Measurements from ENCODE around the gene ALOX5AP. TPM values are rescaled to one million over a fixed set of nuclear protein-coding genes. Genes with fewer than 3 reads are reported as not detected.

The ALOX5AP gene
- total RNA-seq, 1 experiment from 2014 or later: not detected

DNA sequence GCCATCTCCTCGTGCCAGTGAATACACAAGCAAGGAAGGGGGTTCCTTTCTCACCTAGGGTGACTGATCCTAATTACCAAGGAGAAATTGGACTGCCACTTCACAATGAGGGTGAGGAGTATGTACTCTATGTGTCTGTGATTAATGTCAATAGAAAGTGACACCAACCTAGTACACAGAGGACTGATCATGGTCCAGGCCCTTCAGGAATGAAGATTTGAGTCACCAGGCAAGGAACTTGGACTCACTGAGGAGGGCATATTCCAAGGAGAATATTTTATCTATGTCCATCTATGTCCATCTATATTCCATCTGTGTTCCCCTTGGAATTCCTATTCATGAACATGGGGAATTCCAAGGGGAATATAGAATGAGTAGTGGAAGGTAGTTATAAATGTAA, 9.2 kb upstream of the ALOX5AP start (continued):
- TF ChIP-seq, protein P1, sequence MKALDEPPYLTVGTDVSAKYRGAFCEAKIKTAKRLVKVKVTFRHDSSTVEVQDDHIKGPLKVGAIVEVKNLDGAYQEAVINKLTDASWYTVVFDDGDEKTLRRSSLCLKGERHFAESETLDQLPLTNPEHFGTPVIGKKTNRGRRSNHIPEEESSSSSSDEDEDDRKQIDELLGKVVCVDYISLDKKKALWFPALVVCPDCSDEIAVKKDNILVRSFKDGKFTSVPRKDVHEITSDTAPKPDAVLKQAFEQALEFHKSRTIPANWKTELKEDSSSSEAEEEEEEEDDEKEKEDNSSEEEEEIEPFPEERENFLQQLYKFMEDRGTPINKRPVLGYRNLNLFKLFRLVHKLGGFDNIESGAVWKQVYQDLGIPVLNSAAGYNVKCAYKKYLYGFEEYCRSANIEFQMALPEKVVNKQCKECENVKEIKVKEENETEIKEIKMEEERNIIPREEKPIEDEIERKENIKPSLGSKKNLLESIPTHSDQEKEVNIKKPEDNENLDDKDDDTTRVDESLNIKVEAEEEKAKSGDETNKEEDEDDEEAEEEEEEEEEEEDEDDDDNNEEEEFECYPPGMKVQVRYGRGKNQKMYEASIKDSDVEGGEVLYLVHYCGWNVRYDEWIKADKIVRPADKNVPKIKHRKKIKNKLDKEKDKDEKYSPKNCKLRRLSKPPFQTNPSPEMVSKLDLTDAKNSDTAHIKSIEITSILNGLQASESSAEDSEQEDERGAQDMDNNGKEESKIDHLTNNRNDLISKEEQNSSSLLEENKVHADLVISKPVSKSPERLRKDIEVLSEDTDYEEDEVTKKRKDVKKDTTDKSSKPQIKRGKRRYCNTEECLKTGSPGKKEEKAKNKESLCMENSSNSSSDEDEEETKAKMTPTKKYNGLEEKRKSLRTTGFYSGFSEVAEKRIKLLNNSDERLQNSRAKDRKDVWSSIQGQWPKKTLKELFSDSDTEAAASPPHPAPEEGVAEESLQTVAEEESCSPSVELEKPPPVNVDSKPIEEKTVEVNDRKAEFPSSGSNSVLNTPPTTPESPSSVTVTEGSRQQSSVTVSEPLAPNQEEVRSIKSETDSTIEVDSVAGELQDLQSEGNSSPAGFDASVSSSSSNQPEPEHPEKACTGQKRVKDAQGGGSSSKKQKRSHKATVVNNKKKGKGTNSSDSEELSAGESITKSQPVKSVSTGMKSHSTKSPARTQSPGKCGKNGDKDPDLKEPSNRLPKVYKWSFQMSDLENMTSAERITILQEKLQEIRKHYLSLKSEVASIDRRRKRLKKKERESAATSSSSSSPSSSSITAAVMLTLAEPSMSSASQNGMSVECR (CRISPR knock-in tag; IDR thresholded peaks at IDR 0.05; ENCODE audit: borderline replicate concordance): no peak
- no peak for TF ChIP-seq ESRRA (CRISPR knock-in tag; IDR thresholded peaks at IDR 0.05; ENCODE audit: borderline replicate concordance)
- TF ChIP-seq, protein P2, sequence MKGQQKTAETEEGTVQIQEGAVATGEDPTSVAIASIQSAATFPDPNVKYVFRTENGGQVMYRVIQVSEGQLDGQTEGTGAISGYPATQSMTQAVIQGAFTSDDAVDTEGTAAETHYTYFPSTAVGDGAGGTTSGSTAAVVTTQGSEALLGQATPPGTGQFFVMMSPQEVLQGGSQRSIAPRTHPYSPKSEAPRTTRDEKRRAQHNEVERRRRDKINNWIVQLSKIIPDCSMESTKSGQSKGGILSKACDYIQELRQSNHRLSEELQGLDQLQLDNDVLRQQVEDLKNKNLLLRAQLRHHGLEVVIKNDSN (CRISPR knock-in tag; IDR thresholded peaks at IDR 0.05): no peak
- no peak for TF ChIP-seq ZNF423 (CRISPR knock-in tag; IDR thresholded peaks at IDR 0.05)
- TF ChIP-seq, protein P3, sequence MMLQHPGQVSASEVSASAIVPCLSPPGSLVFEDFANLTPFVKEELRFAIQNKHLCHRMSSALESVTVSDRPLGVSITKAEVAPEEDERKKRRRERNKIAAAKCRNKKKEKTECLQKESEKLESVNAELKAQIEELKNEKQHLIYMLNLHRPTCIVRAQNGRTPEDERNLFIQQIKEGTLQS (CRISPR knock-in tag; conservative IDR thresholded peaks at IDR 0.05): no peak

DNA sequence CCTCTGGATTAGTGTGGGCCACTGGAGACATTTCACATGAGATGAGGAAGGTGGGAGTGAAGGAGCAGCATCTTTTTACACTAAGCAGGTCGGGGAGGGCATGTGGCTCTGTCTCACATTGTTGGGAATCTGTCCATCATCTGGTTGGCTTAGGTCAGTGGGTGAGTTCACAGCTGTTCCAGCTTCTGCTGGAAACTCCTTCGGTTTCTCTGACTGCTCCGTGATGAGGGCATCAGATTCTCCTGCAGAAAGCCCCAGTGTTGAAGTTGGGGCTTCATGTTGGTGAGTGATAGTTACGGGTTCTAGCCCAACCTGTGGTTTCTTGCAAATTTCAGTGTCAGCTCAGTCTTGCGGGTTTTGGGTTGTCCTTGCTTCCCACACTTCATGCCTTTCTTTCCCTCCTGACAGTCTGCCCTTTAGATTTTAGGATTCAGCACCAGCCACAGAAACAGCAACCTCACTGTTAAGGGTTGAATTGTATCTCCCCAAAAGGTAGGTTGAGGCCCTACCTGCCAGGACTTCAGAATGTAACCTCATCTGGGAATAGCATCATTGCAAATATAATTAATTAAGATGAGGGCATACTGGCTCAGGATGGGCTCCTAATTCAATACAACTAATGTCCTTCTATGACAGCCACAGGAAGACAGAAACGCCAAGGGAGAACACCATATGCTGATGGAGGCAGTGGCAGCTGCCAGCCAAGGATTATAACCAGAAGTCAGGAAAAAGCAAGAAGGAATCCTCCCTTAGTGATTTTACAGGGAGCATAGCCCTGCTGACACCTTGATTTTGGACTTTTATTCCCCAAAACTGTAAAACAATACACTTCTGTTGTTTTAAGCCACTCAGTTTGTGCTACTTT, 7.6 kb upstream of the ALOX5AP start:
- ChIA-PET POLR2A (no interaction called here), CTCF (no interaction called here)
- Mint-ChIP-seq H3K27me3 (ENCODE audit: low read depth) (no peaks in the 10 kb centered on the region), H3K36me3 (no peaks in the 10 kb centered on the region), H3K4me3 (no peak overlapping the region), H3K9me3 (no peaks in the 10 kb centered on the region), H3K4me1 (no peaks in the 10 kb centered on the region), H3K27ac (no peak overlapping the region)
- ATAC-seq (no peak), DNase-seq (ENCODE audit: low spot score) (no peak)
- TF ChIP-seq, protein P4, sequence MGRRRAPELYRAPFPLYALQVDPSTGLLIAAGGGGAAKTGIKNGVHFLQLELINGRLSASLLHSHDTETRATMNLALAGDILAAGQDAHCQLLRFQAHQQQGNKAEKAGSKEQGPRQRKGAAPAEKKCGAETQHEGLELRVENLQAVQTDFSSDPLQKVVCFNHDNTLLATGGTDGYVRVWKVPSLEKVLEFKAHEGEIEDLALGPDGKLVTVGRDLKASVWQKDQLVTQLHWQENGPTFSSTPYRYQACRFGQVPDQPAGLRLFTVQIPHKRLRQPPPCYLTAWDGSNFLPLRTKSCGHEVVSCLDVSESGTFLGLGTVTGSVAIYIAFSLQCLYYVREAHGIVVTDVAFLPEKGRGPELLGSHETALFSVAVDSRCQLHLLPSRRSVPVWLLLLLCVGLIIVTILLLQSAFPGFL (CRISPR knock-in tag; IDR thresholded peaks at IDR 0.05; ENCODE audit: borderline replicate concordance): no peak
- no peak for TF ChIP-seq CREM (CRISPR knock-in tag; IDR thresholded peaks at IDR 0.05)
- TF ChIP-seq, protein P5, sequence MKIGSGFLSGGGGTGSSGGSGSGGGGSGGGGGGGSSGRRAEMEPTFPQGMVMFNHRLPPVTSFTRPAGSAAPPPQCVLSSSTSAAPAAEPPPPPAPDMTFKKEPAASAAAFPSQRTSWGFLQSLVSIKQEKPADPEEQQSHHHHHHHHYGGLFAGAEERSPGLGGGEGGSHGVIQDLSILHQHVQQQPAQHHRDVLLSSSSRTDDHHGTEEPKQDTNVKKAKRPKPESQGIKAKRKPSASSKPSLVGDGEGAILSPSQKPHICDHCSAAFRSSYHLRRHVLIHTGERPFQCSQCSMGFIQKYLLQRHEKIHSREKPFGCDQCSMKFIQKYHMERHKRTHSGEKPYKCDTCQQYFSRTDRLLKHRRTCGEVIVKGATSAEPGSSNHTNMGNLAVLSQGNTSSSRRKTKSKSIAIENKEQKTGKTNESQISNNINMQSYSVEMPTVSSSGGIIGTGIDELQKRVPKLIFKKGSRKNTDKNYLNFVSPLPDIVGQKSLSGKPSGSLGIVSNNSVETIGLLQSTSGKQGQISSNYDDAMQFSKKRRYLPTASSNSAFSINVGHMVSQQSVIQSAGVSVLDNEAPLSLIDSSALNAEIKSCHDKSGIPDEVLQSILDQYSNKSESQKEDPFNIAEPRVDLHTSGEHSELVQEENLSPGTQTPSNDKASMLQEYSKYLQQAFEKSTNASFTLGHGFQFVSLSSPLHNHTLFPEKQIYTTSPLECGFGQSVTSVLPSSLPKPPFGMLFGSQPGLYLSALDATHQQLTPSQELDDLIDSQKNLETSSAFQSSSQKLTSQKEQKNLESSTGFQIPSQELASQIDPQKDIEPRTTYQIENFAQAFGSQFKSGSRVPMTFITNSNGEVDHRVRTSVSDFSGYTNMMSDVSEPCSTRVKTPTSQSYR (CRISPR knock-in tag; IDR thresholded peaks at IDR 0.05): no peak
- TF ChIP-seq, protein P6, sequence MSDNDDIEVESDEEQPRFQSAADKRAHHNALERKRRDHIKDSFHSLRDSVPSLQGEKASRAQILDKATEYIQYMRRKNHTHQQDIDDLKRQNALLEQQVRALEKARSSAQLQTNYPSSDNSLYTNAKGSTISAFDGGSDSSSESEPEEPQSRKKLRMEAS (CRISPR knock-in tag; IDR thresholded peaks at IDR 0.05): no peak
- TF ChIP-seq, protein P7, sequence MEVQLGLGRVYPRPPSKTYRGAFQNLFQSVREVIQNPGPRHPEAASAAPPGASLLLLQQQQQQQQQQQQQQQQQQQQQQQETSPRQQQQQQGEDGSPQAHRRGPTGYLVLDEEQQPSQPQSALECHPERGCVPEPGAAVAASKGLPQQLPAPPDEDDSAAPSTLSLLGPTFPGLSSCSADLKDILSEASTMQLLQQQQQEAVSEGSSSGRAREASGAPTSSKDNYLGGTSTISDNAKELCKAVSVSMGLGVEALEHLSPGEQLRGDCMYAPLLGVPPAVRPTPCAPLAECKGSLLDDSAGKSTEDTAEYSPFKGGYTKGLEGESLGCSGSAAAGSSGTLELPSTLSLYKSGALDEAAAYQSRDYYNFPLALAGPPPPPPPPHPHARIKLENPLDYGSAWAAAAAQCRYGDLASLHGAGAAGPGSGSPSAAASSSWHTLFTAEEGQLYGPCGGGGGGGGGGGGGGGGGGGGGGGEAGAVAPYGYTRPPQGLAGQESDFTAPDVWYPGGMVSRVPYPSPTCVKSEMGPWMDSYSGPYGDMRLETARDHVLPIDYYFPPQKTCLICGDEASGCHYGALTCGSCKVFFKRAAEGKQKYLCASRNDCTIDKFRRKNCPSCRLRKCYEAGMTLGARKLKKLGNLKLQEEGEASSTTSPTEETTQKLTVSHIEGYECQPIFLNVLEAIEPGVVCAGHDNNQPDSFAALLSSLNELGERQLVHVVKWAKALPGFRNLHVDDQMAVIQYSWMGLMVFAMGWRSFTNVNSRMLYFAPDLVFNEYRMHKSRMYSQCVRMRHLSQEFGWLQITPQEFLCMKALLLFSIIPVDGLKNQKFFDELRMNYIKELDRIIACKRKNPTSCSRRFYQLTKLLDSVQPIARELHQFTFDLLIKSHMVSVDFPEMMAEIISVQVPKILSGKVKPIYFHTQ (CRISPR knock-in tag; IDR thresholded peaks at IDR 0.05): no peak
- TF ChIP-seq NFYB (CRISPR knock-in tag; conservative IDR thresholded peaks at IDR 0.05; ENCODE audit: low read depth): no peak
- TF ChIP-seq, protein P2 (CRISPR knock-in tag; IDR thresholded peaks at IDR 0.05): no peak
- TF ChIP-seq, protein P8, sequence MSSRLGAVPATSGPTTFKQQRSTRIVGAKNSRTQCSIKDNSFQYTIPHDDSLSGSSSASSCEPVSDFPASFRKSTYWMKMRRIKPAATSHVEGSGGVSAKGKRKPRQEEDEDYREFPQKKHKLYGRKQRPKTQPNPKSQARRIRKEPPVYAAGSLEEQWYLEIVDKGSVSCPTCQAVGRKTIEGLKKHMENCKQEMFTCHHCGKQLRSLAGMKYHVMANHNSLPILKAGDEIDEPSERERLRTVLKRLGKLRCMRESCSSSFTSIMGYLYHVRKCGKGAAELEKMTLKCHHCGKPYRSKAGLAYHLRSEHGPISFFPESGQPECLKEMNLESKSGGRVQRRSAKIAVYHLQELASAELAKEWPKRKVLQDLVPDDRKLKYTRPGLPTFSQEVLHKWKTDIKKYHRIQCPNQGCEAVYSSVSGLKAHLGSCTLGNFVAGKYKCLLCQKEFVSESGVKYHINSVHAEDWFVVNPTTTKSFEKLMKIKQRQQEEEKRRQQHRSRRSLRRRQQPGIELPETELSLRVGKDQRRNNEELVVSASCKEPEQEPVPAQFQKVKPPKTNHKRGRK (CRISPR knock-in tag; IDR thresholded peaks at IDR 0.05; ENCODE audit: borderline replicate concordance): no peak
- TF ChIP-seq NFE2L1 (CRISPR knock-in tag; IDR thresholded peaks at IDR 0.05): no peak
- no peak for TF ChIP-seq ZNF138 (CRISPR knock-in tag; conservative IDR thresholded peaks at IDR 0.05)
- no peak for TF ChIP-seq ZNF121 (CRISPR knock-in tag; IDR thresholded peaks at IDR 0.05)
- TF ChIP-seq, protein P9, sequence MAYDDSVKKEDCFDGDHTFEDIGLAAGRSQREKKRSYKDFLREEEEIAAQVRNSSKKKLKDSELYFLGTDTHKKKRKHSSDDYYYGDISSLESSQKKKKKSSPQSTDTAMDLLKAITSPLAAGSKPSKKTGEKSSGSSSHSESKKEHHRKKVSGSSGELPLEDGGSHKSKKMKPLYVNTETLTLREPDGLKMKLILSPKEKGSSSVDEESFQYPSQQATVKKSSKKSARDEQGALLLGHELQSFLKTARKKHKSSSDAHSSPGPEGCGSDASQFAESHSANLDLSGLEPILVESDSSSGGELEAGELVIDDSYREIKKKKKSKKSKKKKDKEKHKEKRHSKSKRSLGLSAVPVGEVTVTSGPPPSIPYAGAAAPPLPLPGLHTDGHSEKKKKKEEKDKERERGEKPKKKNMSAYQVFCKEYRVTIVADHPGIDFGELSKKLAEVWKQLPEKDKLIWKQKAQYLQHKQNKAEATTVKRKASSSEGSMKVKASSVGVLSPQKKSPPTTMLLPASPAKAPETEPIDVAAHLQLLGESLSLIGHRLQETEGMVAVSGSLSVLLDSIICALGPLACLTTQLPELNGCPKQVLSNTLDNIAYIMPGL (CRISPR knock-in tag; IDR thresholded peaks at IDR 0.05): no peak
- TF ChIP-seq ETV6 (CRISPR knock-in tag; IDR thresholded peaks at IDR 0.05): no peak
